Measurements from ENCODE around the gene SAMD5. TPM values are rescaled to one million over a fixed set of nuclear protein-coding genes. Genes with fewer than 3 reads are reported as not detected.

SAMD5 gene
- total and polyA plus RNA-seq, 9 of the 15 experiments (the other 6 are each of a cell fraction or from before 2014, with no cell fraction given): 0.15 to 0.91 (median 0.55) TPM

DNA sequence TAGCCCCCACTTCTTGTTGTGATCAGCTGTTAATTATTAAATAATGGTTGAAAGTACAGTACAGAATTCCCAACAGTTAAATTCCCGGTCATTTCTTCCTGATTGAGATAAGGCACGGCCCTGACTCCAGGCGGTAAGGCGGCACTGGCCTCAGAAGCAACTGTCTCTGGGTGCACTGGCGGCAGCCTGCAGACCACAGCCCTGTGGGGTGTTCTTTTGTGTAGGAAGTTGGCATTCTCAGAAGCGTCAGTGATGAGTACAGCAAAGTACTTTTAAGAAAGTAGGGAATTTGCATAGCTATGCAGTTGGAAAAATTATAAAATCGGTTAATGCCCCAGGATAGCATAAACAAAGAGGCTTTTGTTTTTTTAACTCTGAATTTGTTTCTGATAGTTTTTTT, 50.5 kb downstream of the SAMD5 start:
- 12% methylated on average over 7 of the region's 7 CpGs for WGBS (ENCODE audit: insufficient coverage, low coverage, missing lambda C conversion rate)
- Histone ChIP-seq H3K27ac (ENCODE audit: extremely low read depth, low read depth, low read length) (no peak overlapping the region), H2AFZ (ENCODE audit: low read depth, low read length) (no peak overlapping the region), H3K9ac (ENCODE audit: insufficient read depth in 1 of 2, low read depth in 2 of 2, low read length in 2 of 2) (no peak overlapping the region), H3K4me2 (ENCODE audit: insufficient read depth, low read length) (no peak overlapping the region), H3K79me2 (ENCODE audit: control insufficient read depth, insufficient read depth, low read length) (no peaks in the 10 kb centered on the region), H3K9me3 (replicated peaks; ENCODE audit: control insufficient read depth, insufficient read depth, low read depth, low read length) (no peaks in the 10 kb centered on the region), H3K9me1 (ENCODE audit: control insufficient read depth, insufficient read depth, low read length) (no peaks in the 10 kb centered on the region), H4K20me1 (replicated peaks; ENCODE audit: control insufficient read depth, insufficient read depth, low read length) (no peaks in the 10 kb centered on the region), H3K4me3 (no peak overlapping the region), H3K36me3 (ENCODE audit: control insufficient read depth, insufficient read depth, low read length) (no peaks in the 10 kb centered on the region), H3K27me3 (ENCODE audit: control insufficient read depth in 2 of 2, insufficient read depth in 2 of 2, low read length in 2 of 2) (peaks cover 10 to 14% of the 10 kb centered on the region in 2 experiments; a peak in 4 of 5 replicates), H3K4me1 (replicated peaks in 1 of 2; ENCODE audit: control insufficient read depth in 2 of 2, insufficient read depth in 2 of 2, low read length in 2 of 2) (no peaks in the 10 kb centered on the region)
- no TSS peak for BruUV-seq (replicated peaks)
- intact Hi-C loops (cut with micrococcal nuclease): no loop called here
- no peak for FAIRE-seq
- ChIA-PET POLR2A (no interaction called here), CTCF (ENCODE audit: low intra/inter-chr PET ratio) (no interaction called here)
- ATAC-seq: no peak
- no peak for DNase-seq (ENCODE audit: extremely low read depth in 1 of 4, low spot score in 3 of 4)
- TF ChIP-seq LARP7 (IDR thresholded peaks at IDR 0.05) (no peak), CBX8 (IDR thresholded peaks at IDR 0.05; ENCODE audit: borderline replicate concordance, extremely low read depth, low read depth, low read length, poor library complexity, severe bottlenecking) (peak; percentile 37), FOS (IDR thresholded peaks at IDR 0.05; ENCODE audit: extremely low read depth, insufficient read length) (no peak), RAD21 (CRISPR knock-in tag; conservative IDR thresholded peaks at IDR 0.05 in 1 of 2, IDR thresholded peaks at IDR 0.05 in 1 of 2) (no peak)
- TF ChIP-seq, protein P1, sequence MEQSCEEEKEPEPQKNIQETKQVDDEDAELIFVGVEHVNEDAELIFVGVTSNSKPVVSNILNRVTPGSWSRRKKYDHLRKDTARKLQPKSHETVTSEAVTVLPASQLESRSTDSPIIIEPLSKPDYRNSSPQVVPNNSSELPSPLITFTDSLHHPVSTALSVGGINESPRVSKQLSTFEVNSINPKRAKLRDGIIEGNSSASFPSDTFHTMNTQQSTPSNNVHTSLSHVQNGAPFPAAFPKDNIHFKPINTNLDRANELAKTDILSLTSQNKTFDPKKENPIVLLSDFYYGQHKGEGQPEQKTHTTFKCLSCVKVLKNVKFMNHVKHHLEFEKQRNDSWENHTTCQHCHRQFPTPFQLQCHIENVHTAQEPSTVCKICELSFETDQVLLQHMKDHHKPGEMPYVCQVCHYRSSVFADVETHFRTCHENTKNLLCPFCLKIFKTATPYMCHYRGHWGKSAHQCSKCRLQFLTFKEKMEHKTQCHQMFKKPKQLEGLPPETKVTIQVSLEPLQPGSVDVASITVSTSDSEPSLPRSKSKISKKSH (CRISPR knock-in tag; IDR thresholded peaks at IDR 0.05): no peak
- in situ Hi-C loops (cut with MboI): no loop called here

Measured in K562 (cell line).